GM04503 (cell line): ENCODE measurements around the gene PRKAR2A.
A peak's percentile ranks its signal among the peaks of the same experiment; 100 is the strongest.
"Not testable (repeated sequence)": the region's sequence is repeated elsewhere in the genome, so short reads cannot be mapped to it uniquely, and the experiment has no call there.

Source experiments
- DNase-seq: peaks from one replicate; pipeline ENCODE4 v3.0.0-alpha.2; 2012; ENCODE audit warnings: low read depth

Gene PRKAR2A

DNA sequence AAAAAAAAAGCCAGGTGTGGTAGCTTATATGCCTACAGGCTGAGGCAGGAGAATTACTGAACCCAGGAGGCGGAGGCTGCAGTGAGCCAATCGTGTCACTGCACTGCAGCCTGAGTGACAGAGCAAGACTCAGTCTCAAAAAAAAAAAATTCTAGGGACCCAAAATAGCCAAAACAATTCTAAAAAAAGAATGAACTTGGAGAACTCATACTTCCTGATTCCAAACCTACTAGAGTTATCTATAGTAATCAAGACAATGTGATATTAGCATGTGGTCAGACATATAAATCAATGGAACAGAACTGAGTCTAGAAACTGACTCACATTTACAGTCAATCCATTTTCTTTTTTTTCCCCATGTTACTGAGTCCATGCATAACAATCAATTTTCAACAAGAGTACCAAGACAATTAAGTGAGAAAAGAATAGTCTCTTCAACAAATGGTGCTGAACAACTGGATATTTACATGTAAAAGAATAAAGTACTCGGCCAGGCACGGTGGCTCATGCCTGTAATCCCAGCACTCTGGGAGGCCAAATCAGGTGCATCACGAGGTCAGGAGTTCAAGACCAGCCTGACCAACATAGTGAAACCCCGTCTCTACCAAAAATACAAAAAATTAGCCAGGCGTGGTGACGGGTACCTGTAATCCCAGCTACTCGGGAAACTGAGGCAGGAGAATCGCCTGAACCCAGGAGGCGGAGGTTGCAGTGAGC lies 11.9 kb downstream of the PRKAR2A start:
- no peak for DNase-seq

DNA sequence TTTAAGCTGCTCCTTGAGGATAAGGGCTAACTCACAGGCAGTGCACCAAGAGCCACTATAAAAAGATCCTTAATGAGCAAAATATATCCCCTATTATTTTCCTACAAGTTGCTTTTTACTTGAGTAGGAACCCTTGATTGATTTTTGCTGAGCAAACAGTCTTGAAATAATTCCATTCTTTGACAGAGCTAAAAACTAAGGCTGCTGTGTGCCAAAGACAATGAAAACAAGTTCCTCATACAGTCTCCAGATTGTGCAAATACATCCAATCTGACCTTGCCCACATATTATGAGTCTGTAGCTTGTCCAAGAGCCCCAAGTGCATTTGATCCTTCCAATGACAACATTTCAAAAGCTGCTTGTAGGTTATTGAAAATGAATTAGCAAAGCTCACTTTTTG lies 15.0 kb downstream of the PRKAR2A start:
- DNase-seq = no peak

DNA sequence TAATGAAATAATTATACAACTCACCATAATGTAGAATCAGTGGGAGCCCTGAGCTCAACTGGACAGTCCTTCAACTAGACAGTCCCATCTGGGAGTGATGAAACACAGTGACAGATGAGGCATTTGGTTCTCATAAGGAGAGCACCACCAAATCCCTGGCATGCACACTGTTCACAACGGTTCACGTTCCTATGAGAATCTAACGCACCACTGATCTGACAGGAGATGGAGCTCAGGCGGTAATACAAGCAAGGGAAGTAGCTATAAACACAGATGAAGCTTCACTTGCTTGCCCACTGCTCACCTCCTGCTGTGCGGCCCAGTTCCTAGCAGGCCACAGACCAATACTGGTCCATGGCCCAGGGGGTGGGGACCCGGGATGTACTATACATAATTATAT lies 17.0 kb downstream of the PRKAR2A start:
- no peak for DNase-seq

DNA sequence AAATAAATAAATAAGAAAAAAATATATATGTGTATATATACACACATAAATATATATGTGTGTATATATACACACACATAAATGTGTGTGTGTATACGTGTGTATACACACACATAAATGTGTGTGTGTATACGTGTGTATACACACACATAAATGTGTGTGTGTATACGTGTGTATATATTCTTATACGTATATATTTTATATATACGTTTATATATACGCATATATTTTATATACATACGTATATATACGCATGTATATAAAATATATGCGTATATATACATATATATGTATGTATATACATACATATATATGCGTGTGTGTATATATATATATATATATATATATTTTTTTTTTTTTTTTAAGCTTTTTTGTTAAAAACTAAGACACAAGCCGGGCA lies 18.1 kb downstream of the PRKAR2A start:
- DNase-seq = not testable (repeated sequence)

DNA sequence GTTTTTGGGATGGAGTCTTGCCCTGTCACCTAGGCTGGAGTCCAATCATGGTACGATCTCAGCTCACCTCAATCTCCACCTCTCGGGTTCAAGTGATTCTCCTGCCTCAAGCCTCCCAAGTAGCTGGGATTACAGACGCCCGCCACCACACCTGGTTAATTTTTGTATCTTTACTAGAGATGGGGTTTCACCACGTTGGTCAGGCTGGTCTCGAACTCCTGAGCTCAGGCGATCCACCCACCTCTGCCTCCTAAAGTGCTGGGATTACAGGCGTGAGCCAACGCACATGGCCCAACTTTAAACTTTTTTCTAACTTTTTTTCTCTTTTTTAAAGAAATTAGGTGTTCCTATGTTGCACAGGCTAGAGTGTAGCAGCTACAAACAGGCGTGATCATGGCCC lies 19.8 kb downstream of the PRKAR2A start:
- DNase-seq = not testable (repeated sequence)

GRCh38 chr3:48826451-48826850 lies 21.2 kb downstream of the PRKAR2A start:
- DNase-seq = peak; percentile 86

- DNase-seq = no peak
Observed at GRCh38 chr3:48820612-48821324, 26.9 kb downstream of the PRKAR2A start.

GRCh38 chr3:48819234-48820221 lies 28.1 kb downstream of the PRKAR2A start:
- DNase-seq = no peak

DNA sequence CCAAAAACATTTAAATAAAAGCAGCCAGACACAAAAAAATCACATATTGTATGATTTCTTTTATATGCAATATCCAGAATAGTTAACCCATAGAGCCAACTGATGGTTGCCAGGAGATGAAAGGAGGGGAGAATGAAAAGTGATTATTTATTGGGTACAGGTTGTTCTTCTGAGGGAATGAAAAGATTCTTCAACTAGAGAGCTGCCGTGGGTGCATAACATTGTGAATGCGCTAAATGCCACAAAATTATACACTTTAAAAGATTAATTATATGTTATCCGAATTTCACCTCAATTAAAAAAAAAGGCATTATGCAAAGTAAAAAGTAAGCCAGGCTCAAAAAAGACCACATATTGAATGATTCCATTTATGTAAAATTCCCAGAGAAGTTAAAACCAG lies 36.1 kb downstream of the PRKAR2A start:
- DNase-seq = no peak

DNA sequence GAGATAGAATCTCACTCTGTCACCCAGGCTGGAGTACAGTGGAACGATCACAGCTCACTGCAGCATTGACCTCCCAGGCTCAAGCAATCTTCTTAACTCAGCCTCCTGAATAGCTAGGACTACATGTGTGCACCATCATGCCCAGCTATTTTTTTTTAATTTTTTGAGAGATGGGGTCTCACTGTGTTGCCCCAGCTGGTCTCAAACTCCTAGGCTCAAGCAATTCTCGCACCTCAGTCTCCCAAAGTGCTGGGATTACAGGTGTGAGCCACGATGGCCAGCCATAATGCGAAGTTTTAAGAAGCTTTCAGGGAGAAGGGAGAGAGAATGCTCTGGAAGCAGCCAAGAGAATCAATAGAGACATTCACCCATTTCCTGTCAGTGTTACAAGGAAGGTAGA lies 42.7 kb downstream of the PRKAR2A start:
- DNase-seq = no peak

DNA sequence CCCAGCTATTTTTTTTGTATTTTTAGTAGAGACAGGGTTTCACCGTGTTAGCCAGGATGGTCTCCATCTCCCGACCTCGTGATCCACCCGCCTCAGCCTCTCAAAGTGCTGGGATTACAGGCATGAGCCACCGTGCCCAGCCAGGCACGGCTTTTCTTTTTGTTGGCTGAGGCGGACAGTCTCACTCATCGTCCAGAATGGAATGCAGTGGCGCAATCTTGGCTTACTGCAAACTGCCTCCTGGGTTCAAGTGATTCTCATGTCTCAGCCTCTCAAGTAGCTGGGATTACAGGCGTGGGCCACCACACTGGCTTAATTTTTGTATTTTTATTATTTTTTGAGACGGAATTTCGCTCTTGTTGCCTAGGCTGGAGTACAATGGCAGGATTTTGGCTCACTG lies 46.8 kb downstream of the PRKAR2A start:
- DNase-seq = not testable (repeated sequence)

GRCh38 chr3:48798998-48799397 lies 48.7 kb downstream of the PRKAR2A start:
- DNase-seq = no peak

DNA sequence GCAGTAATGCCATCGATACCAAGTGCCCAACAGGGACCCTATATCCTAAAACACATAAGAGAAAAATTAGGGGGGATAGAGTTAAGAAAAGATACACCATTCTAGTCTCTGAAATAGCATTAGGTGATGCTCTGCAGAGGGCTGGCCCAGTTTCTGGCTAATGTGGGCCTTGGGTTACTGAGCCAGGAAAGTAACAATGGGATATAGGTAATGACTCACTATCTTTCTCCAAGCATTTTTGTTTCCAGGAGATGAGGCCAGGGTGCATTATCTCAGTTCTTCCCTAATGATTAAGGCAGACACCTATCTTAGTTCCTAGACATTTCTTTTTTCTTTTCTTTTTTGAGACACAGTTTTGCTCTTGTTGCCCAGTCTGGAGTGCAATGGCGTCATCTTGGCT lies 50.0 kb downstream of the PRKAR2A start:
- no peak for DNase-seq

DNA sequence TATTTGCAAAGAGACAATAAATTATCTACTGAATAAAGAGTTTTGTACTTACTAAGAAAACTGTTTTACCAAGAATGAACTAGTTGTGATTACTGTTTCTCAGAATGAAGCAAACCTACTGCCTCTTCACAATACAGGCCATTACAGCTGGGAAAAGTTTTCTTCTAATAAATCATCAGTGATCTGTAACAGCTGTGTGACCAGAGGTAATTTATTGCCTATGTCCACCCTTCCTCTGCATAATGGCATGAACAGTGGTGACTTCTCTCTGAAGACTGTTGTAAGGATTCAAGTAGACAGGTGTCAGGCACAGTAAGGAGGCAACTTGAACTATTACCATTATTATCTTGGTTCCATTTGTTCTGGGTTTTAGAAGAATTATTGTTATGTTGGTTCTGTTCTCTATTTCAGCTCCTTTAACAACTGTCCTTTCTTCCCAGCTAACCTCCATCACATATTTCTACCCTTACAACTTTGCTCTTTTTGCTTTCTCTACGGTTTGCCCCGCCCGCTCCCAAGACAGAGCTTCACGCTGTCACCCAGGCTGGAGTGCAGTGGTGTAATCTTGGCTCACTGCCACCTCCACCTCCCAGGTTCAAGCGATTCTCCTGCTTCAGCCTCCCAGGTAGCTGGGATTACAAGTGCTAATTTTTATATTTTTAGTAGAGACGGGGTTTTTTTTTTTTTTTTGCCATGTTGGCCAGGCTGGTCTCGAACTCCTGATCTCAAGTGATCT lies 51.5 kb downstream of the PRKAR2A start:
- DNase-seq = no peak

- not testable (repeated sequence) for DNase-seq
Observed at GRCh38 chr3:48793484-48793883, 54.2 kb downstream of the PRKAR2A start.

DNA sequence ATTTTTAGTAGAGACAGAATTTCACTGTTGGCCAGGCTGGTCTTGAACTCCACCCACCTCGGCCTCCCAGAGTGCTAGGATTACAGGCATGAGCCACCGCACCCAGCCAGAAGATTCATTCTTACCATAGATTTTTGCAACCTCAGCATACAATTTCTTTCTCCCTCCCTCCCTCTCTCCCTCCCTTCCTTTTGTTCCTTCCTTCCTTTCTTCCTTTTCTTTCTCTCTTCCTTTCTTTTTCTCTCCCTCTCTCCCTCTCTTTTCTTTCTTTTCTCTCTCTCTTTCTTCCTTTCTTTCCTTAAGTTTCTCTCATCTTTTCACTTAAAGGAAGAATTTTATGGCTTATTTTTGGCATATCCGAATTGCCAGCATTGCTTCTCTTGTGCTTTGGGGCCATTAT lies 58.0 kb downstream of the PRKAR2A start:
- no peak for DNase-seq

- no peak for DNase-seq
Observed at GRCh38 chr3:48788544-48789162, 59.0 kb downstream of the PRKAR2A start.

DNA sequence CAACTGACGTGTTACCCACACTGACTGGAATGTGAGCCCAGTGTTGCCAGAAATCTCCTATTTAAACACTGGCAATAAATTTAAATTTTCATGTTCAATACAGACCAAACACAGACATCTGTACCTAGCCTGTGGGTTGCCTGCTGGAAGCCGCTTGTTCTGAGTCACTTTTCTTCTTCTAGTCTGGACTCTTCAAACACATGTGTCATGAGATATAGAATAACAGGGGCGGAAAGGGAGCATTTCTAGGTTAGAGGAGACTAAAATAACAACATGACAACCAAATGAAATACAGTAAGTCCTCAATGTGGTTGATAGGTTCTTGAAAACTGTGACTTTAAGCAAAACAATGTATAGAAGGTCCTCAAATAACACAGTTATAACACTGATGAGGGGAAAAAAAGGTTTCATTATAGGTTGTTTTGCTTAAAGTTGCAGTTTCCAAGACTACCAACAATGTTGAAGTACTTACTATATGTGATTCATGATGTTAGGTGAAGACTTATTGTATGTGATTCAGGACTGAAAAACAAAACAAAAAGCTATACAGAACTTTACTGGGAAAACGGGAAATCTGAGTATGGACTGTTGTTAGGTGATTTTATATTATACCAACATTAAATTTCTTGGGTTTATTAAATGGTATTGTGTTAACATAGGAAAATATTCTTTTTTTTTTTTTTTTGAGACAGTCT lies 63.1 kb downstream of the PRKAR2A start:
- DNase-seq = no peak

GRCh38 chr3:48783304-48783703 lies 64.4 kb downstream of the PRKAR2A start:
- no peak for DNase-seq

DNA sequence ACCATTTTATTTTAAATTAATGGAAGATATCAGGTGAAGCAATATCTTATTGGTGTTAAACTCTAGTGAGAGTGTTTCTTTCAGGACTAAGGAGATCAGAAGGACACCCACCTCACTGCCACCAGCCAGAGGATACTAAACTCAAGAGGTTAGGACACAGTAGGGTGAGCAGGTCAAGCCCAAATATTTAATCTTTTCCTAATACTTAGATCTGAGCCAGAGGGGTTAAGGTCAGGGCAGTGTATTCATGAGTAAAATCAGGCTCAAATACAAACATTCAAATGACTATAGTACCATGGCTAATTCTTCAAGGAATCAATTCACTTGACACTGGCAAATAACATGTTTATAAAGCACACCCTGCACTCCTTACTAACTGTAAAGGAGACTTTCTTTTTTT lies 65.6 kb downstream of the PRKAR2A start:
- DNase-seq = no peak

- not testable (repeated sequence) for DNase-seq
Observed at GRCh38 chr3:48778565-48778964, 69.1 kb downstream of the PRKAR2A start.
